ENCODE measurements around the gene TOP2A. TPM values are rescaled to one million over a fixed set of nuclear protein-coding genes. Genes with fewer than 3 reads are reported as not detected.

The TOP2A gene, protein sequence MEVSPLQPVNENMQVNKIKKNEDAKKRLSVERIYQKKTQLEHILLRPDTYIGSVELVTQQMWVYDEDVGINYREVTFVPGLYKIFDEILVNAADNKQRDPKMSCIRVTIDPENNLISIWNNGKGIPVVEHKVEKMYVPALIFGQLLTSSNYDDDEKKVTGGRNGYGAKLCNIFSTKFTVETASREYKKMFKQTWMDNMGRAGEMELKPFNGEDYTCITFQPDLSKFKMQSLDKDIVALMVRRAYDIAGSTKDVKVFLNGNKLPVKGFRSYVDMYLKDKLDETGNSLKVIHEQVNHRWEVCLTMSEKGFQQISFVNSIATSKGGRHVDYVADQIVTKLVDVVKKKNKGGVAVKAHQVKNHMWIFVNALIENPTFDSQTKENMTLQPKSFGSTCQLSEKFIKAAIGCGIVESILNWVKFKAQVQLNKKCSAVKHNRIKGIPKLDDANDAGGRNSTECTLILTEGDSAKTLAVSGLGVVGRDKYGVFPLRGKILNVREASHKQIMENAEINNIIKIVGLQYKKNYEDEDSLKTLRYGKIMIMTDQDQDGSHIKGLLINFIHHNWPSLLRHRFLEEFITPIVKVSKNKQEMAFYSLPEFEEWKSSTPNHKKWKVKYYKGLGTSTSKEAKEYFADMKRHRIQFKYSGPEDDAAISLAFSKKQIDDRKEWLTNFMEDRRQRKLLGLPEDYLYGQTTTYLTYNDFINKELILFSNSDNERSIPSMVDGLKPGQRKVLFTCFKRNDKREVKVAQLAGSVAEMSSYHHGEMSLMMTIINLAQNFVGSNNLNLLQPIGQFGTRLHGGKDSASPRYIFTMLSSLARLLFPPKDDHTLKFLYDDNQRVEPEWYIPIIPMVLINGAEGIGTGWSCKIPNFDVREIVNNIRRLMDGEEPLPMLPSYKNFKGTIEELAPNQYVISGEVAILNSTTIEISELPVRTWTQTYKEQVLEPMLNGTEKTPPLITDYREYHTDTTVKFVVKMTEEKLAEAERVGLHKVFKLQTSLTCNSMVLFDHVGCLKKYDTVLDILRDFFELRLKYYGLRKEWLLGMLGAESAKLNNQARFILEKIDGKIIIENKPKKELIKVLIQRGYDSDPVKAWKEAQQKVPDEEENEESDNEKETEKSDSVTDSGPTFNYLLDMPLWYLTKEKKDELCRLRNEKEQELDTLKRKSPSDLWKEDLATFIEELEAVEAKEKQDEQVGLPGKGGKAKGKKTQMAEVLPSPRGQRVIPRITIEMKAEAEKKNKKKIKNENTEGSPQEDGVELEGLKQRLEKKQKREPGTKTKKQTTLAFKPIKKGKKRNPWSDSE (N-terminal part only)
- total RNA-seq: 17.5 and 163 TPM in 2 replicates

DNA sequence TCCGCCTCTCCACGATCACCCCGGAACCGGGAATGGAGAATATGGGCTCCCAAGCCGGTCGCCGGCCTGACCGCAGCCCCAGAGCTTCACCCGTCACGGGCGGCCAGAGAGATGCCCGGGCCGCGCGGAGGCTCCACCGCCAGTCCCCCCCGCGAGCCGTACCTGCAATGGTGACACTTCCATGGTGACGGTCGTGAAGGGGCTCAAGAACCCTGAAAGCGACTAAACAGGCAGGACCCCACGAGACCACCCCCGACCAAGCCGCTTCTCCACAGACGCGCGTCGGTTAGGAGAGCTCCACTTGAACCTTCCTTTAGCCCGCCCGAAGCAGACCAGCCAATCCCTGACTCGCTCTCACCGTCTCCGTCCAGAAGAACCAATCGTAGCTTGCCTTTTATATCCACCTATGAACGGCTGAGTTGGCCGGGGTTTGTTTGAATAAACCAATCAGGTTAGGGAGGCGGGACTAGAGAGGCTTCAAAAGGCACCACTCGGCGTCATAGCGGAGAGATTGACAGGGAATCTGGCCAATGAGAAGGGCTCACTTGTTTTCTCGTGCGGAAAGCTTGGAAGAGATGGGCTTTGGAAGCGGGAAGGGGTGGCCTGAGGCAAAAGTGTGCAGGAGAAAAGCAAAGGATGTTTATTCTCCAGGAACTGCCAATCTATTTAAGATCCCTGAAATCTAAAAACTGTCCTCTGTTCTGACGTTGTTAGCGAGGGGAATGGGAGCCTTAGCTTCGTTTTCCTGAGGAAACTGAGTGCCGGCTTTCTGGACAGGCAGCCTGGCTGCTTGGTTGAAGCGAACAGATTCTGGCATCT is at the start of gene TOP2A:
TSS of gene TOP2A (minus strand) at position 288 of the 819 bp plus-strand sequence. CDS start at position 183, 105 bp downstream.

DNA sequence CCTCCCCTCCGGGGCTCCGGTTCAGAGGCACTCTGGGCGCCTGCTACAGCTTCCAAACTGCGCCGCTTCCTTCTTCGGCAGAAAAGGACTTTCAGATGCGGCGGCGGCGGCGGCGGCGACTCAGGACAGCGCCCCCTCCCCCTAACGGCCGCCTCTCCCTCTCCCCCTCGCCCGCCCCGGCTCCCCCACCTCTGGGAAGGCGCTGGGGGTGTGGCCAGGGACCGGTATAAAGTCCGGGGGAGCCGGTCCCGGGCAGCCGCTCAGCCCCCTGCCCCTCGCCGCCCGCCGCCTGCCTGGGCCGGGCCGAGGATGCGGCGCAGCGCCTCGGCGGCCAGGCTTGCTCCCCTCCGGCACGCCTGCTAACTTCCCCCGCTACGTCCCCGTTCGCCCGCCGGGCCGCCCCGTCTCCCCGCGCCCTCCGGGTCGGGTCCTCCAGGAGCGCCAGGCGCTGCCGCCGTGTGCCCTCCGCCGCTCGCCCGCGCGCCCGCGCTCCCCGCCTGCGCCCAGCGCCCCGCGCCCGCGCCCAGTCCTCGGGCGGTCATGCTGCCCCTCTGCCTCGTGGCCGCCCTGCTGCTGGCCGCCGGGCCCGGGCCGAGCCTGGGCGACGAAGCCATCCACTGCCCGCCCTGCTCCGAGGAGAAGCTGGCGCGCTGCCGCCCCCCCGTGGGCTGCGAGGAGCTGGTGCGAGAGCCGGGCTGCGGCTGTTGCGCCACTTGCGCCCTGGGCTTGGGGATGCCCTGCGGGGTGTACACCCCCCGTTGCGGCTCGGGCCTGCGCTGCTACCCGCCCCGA is 25.7 kb upstream of the TOP2A start, which contains the start of gene IGFBP4:
TSS of gene IGFBP4 (plus strand) at position 255 of the 792 bp plus-strand sequence. CDS start at position 541, 286 bp downstream.

DNA sequence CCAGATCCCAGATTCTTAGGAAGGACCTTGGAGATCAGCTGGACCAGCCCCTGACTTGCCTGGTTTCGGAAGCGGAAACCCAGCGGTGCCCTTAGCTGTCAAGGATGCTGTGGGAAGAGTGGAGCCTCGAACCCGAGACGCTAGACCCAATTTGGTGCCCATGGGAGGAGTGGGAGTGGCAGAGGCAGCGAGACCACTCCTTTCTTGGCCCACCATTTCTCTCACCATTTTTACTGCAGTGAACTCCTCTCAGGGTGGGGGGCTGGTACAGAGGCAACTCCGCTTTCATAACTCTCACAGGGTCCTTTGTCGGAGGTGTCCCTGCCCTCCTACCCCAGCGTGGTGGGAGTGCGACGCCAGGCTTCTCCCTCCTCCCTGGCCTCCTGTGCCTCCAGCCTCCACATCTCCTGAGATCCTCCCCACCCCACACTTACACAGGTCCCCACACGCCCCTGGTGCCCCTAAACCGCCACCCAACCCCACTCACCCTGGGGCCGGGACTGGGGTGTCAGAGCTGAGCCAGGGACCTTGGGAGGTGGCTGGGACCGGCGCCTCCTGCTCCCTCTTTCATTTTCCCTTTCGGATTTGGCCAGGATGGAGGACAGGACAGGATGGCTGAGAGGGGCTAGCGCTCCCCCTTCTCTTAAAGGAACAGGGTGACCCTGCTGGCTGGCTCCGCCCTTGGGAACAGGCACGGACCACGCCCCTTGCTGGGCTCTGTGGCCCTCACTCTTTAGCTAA is 53.4 kb downstream of the TOP2A start, which contains the start of gene GJD3:
TSS of gene GJD3 (minus strand) at position 617 of the 741 bp plus-strand sequence. CDS start 922 bp downstream, outside the sequence.

Other genes with a start within 250 kb of the TOP2A start
- gene RAPGEFL1, start 240.4 kb downstream of the TOP2A start, total RNA-seq: 0.77 and 0.85 TPM in 2 replicates
- 6.5 and 7.1 TPM in 2 replicates for gene WIPF2, start 198.6 kb downstream of the TOP2A start, total RNA-seq
- 3.7 and 48.1 TPM in 2 replicates for gene CDC6, start 130.0 kb downstream of the TOP2A start, total RNA-seq
- 6.2 and 7.7 TPM in 2 replicates for gene RARA, start 108.7 kb downstream of the TOP2A start, total RNA-seq
- 0.77 and 4.5 TPM in 2 replicates for gene GJD3, start 53.2 kb downstream of the TOP2A start, total RNA-seq
- 222 and 518 TPM in 2 replicates for gene IGFBP4, start 25.6 kb upstream of the TOP2A start, total RNA-seq
- not detected in 2 replicates for gene TNS4, start 83.7 kb upstream of the TOP2A start, total RNA-seq
- gene CCR7, start 147.6 kb upstream of the TOP2A start, total RNA-seq: under 0.01 and 0.28 TPM in 2 replicates
- gene SMARCE1, start 229.9 kb upstream of the TOP2A start, total RNA-seq: 53.6 and 90.5 TPM in 2 replicates
- gene KRT222, start 247.3 kb upstream of the TOP2A start, total RNA-seq: under 0.01 TPM in 1 of 2 replicates, not detected in the other